Astrocyte (in vitro differentiated cells and primary cell): ENCODE results near the gene PLB1. TPM values are rescaled to one million over a fixed set of nuclear protein-coding genes. Genes with fewer than 3 reads are reported as not detected.

ENCODE experiments used
- DNase-seq: peaks from one replicate; pipeline ENCODE4 v3.0.0-alpha.2; 2010; ENCODE audit warnings: low read depth
- FAIRE-seq: peaks from 2 replicates; lab custom pipeline; 2011; peaks lifted over from hg19 to GRCh38; lab: Jason Lieb, UNC
- H2AFZ ChIP-seq: 2 replicates; pipeline ENCODE4 v1.6.0; 2012; ENCODE audit warnings: low read depth, low read length, inconsistent platforms
- H3K27ac ChIP-seq: 2 replicates; pipeline ENCODE4 v1.5.1; 2011; ENCODE audit warnings: low read depth, low read length, inconsistent platforms
- H3K27me3 ChIP-seq: 2 replicates; pipeline ENCODE4 v1.6.0; 2011; ENCODE audit warnings: low read length, inconsistent platforms; ENCODE audit not compliant: insufficient read depth
- H3K36me3 ChIP-seq: 2 replicates; pipeline ENCODE4 v1.5.1; 2011; ENCODE audit warnings: low read length, inconsistent platforms; ENCODE audit not compliant: insufficient read depth
- H3K4me1 ChIP-seq: 2 replicates; pipeline ENCODE4 v1.5.1; 2011; ENCODE audit warnings: low read length, inconsistent platforms; ENCODE audit not compliant: insufficient read depth
- H3K4me2 ChIP-seq: 2 replicates; pipeline ENCODE4 v1.6.0; 2012; ENCODE audit warnings: low read length, inconsistent platforms
- H3K4me3 ChIP-seq: 2 replicates; pipeline ENCODE4 v1.5.1; 2011; ENCODE audit warnings: low read depth, mild to moderate bottlenecking, low read length, inconsistent platforms; ENCODE audit not compliant: insufficient read depth
- H3K79me2 ChIP-seq: 2 replicates; pipeline ENCODE4 v1.6.0; 2012; ENCODE audit warnings: mild to moderate bottlenecking, low read length, inconsistent platforms; ENCODE audit not compliant: insufficient read depth
- H3K9ac ChIP-seq: 2 replicates; pipeline ENCODE4 v1.6.0; 2012; ENCODE audit warnings: mild to moderate bottlenecking, low read length, inconsistent platforms
- H3K9me3 ChIP-seq: 2 replicates; pipeline ENCODE4 v1.5.1; 2012; ENCODE audit warnings: low read depth, mild to moderate bottlenecking, low read length, inconsistent platforms; ENCODE audit not compliant: insufficient read depth
- H4K20me1 ChIP-seq: 2 replicates; pipeline ENCODE4 v1.6.0; 2012; ENCODE audit warnings: low read length, inconsistent platforms; ENCODE audit not compliant: insufficient read depth
- H3K27ac Mint-ChIP-seq: one replicate; pipeline ENCODE4 v1.8.0; 2021; ENCODE audit warnings: mild to moderate bottlenecking, mixed read lengths; ENCODE audit not compliant: unreplicated experiment
- H3K27me3 Mint-ChIP-seq: one replicate; pipeline ENCODE4 v1.8.0; 2021; ENCODE audit warnings: low read depth, mixed read lengths; ENCODE audit not compliant: unreplicated experiment
- H3K36me3 Mint-ChIP-seq: one replicate; pipeline ENCODE4 v1.8.0; 2021; ENCODE audit warnings: low read depth, mixed read lengths; ENCODE audit not compliant: unreplicated experiment
- H3K4me1 Mint-ChIP-seq: one replicate; pipeline ENCODE4 v1.8.0; 2021; ENCODE audit warnings: low read depth, mixed read lengths; ENCODE audit not compliant: unreplicated experiment
- H3K4me3 Mint-ChIP-seq: one replicate; pipeline ENCODE4 v1.8.0; 2021; ENCODE audit warnings: mild to moderate bottlenecking, moderate library complexity, mixed read lengths; ENCODE audit not compliant: unreplicated experiment
- H3K9me3 Mint-ChIP-seq: one replicate; pipeline ENCODE4 v1.8.0; 2021; ENCODE audit warnings: mild to moderate bottlenecking, mixed read lengths; ENCODE audit not compliant: unreplicated experiment
- CTCF ChIP-seq: IDR thresholded peaks from 2 replicates; pipeline ENCODE4 v1.5.1; 2011; ENCODE audit warnings: low read depth, mild to moderate bottlenecking, inconsistent platforms, low read length, moderate library complexity; ENCODE audit not compliant: insufficient read depth
- EZH2 ChIP-seq: IDR thresholded peaks from 2 replicates; pipeline ENCODE4 v1.6.1; 2012; ENCODE audit warnings: mild to moderate bottlenecking, low read length, inconsistent platforms; ENCODE audit not compliant: insufficient read depth
- total RNA-seq: library from RNA; stranded (reverse); gene quantifications from 2 replicates; pipeline ENCODE4 v1.2.1, GENCODE V29; 2021

The PLB1 gene
- total RNA-seq, 1 donor from 2014 or later, result 0.98 TPM

GRCh38 chr2:28640260-28640907 is 144.5 kb downstream of the PLB1 start:
- Mint-ChIP-seq H3K9me3 (peaks cover 7% of the 10 kb centered on the region), H3K4me3 (no peak overlapping the region), H3K27ac (peak overlapping the region; percentile 58), H3K27me3 (peaks cover 17% of the 10 kb centered on the region), H3K4me1 (peaks cover 34% of the 10 kb centered on the region), H3K36me3 (peaks cover 4% of the 10 kb centered on the region)
- DNase-seq, result no peak
- no peak overlapping the region for H2AFZ ChIP-seq
- H3K4me1 ChIP-seq, result peaks cover 15% of the 10 kb centered on the region
- no peak for FAIRE-seq
- TF ChIP-seq CTCF (no peak), EZH2 (no peak)
- H3K27ac ChIP-seq, result no peak overlapping the region
- no peak overlapping the region for H3K9ac ChIP-seq
- no peaks in the 10 kb centered on the region for H3K79me2 ChIP-seq
- H3K4me3 ChIP-seq, result no peak overlapping the region
- no peaks in the 10 kb centered on the region for H4K20me1 ChIP-seq
- no peaks in the 10 kb centered on the region for H3K9me3 ChIP-seq
- no peaks in the 10 kb centered on the region for H3K27me3 ChIP-seq
- no peaks in the 10 kb centered on the region for H3K36me3 ChIP-seq
- H3K4me2 ChIP-seq, result no peak overlapping the region

- Histone ChIP-seq H3K4me3 (no peak overlapping the region), H3K36me3 (no peaks in the 10 kb centered on the region), H3K9me3 (no peaks in the 10 kb centered on the region), H2AFZ (no peak overlapping the region), H3K4me2 (no peak overlapping the region), H3K27me3 (no peaks in the 10 kb centered on the region), H3K27ac (no peak overlapping the region), H3K4me1 (peaks cover 15% of the 10 kb centered on the region), H3K9ac (no peak overlapping the region), H3K79me2 (no peaks in the 10 kb centered on the region), H4K20me1 (no peaks in the 10 kb centered on the region)
- Mint-ChIP-seq H3K27ac (no peak overlapping the region), H3K36me3 (peaks cover 4% of the 10 kb centered on the region), H3K4me3 (no peak overlapping the region), H3K4me1 (peaks cover 29% of the 10 kb centered on the region), H3K27me3 (peaks cover 17% of the 10 kb centered on the region), H3K9me3 (peaks cover 7% of the 10 kb centered on the region)
- DNase-seq (no peak), FAIRE-seq (no peak)
- TF ChIP-seq CTCF (no peak), EZH2 (no peak)
Measured at GRCh38 chr2:28640908-28641300, 145.0 kb downstream of the PLB1 start.

- no peak overlapping the region for H3K4me3 Mint-ChIP-seq
- Histone ChIP-seq H4K20me1 (no peaks in the 10 kb centered on the region), H3K4me2 (no peak overlapping the region), H2AFZ (no peak overlapping the region), H3K9ac (no peak overlapping the region), H3K4me3 (no peak overlapping the region), H3K9me3 (no peaks in the 10 kb centered on the region), H3K27me3 (no peaks in the 10 kb centered on the region), H3K36me3 (no peaks in the 10 kb centered on the region), H3K4me1 (peaks cover 15% of the 10 kb centered on the region), H3K27ac (no peak overlapping the region), H3K79me2 (no peaks in the 10 kb centered on the region)
- H3K9me3 Mint-ChIP-seq, result peaks cover 7% of the 10 kb centered on the region
- H3K4me1 Mint-ChIP-seq, result peaks cover 19% of the 10 kb centered on the region
- H3K27ac Mint-ChIP-seq, result no peak overlapping the region
- DNase-seq, result no peak
- peaks cover 17% of the 10 kb centered on the region for H3K27me3 Mint-ChIP-seq
- H3K36me3 Mint-ChIP-seq, result peaks cover 2% of the 10 kb centered on the region
- no peak for FAIRE-seq
- TF ChIP-seq CTCF, result no peak
- TF ChIP-seq EZH2, result no peak
Measured at GRCh38 chr2:28642796-28643195, 146.9 kb downstream of the PLB1 start.
